Aorta (tissue), 5 donors: ENCODE measurements around the gene CERS5. TPM values are rescaled to one million over a fixed set of nuclear protein-coding genes. Genes with fewer than 3 reads are reported as not detected.

Source experiments
- ATAC-seq: fragments of 200-7000 bp; cut with Tn5 transposase; one replicate; pipeline ENCODE4 v1.9.1; 2022; ENCODE audit warnings: moderate library complexity; ENCODE audit not compliant: low FRiP score
- DNase-seq, 2 donors: peaks; one replicate each; pipeline ENCODE4 v3.0.0-alpha.2; 2020
- H3K27ac ChIP-seq, 2 donors: one replicate each; pipeline ENCODE4 v1.5.1; 2013; ENCODE audit warnings: low read length in 2 of 2, mild to moderate bottlenecking in 2 of 2, moderate library complexity in 2 of 2, control low read depth in 1 of 2, inconsistent platforms in 1 of 2, low read depth in 1 of 2
- H3K27me3 ChIP-seq, 2 donors: one replicate each; pipeline ENCODE4 v1.6.1; 2013; ENCODE audit warnings: control low read depth in 1 of 2, low read length in 1 of 2, mild to moderate bottlenecking in 1 of 2, moderate library complexity in 1 of 2; ENCODE audit not compliant: insufficient read depth in 2 of 2, control insufficient read depth in 1 of 2
- H3K36me3 ChIP-seq, 2 donors: one replicate each; pipeline ENCODE4 v1.6.1; 2013; ENCODE audit warnings: control low read depth in 1 of 2, low read length in 1 of 2, mild to moderate bottlenecking in 1 of 2; ENCODE audit not compliant: insufficient read depth in 2 of 2, control insufficient read depth in 1 of 2
- H3K4me1 ChIP-seq, 2 donors: one replicate each; pipeline ENCODE4 v1.6.1; 2013; ENCODE audit warnings: low read length in 2 of 2, control low read depth in 1 of 2, mild to moderate bottlenecking in 1 of 2, moderate library complexity in 1 of 2; ENCODE audit not compliant: insufficient read depth in 2 of 2, control insufficient read depth in 1 of 2
- H3K4me3 ChIP-seq, 2 donors: one replicate each; pipeline ENCODE4 v1.5.1; 2013; ENCODE audit warnings: low read length in 2 of 2, control low read depth in 1 of 2, mild to moderate bottlenecking in 1 of 2
- H3K9me3 ChIP-seq: one replicate; pipeline ENCODE4 v1.6.1; 2013; ENCODE audit warnings: mild to moderate bottlenecking, low read length; ENCODE audit not compliant: control insufficient read depth
- WGBS, 2 donors: extraction: QIAGEN DNeasy Blood & Tissue Kit; methylation state at CpG; one replicate each; pipeline ENCODE4 v1.1.7; 2013; 5-methylcytosine and 5-hydroxymethylcytosine counted together
- intact Hi-C, 2 donors: fragments of 100-400 bp; cut with DNase I; formaldehyde crosslinking; loops; one replicate each; pipeline versions ENCODE4 v1.14.2 to v1.15.0; 2022
- polyA plus RNA-seq, 2 donors: library from polyadenylated mRNA; stranded (reverse); fragments of 200-250 nt; gene quantifications; one replicate each; pipeline ENCODE4 v1.2.3, GENCODE V29; 2013
- total RNA-seq, 2 donors: library from RNA; stranded (reverse); fragmentation: NEBNext Ultra II Directional; extraction: Animal tissue kit (Norgen Biotek cat#: 25700); gene quantifications; one replicate each; pipeline ENCODE4 v1.2.1, GENCODE V29; 2021
- donor health status: healthy with polysubstance abuse.
- donor health status: Bipolar disorder and iron deficiency.
- donor health status: DM: no; HTN: no; CAD: no.
- donor health status: DM: no; HTN: no; CAD: no.
- donor health status: DM: yes; HTN: yes; CAD: no.

Gene CERS5
- total and polyA plus RNA-seq, 4 donors = 27.3 to 115 (median 64.7) TPM

DNA sequence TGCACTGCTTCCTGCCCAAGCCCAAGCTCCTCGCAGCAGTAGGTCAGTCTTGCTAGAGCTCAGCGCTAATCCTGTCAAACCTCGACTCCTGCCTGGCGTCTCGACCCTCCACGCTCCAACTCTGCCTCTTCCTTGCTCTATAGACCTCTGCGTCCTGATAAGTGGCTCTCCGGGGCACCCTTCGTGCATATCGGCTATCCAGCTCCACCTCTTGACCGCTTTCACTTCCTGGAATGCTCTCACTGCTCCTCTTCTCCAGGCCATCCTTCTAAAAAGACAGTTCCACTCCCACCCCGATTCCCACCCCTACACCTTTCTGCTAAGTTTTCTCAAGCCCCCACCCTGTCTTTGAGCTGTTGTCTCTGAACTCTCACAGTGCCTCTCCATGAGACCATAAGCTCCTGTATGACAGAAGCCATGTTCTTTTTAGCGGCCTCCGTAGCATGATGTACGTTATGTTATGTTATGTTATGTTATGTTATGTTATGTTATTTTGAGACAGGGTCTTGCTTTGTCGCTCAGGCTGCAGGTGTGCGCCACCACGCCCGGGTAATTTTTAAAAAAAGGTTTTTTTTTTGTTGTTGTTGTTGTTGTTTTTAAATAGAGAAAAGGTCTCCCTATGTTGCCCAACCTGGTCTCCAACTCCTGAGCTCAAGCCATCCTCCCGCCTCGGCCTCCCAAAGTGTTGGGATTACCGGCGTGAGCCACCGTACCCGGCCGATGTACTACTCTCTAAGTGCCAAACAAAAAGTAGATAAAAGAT lies 54.5 kb downstream of the CERS5 start:
- Histone ChIP-seq H3K27me3 (no peaks in the 10 kb centered on the region), H3K36me3 (no peaks in the 10 kb centered on the region), H3K27ac (peak overlapping the region; percentile 87 to 94), H3K4me3 (peak overlapping the region; percentile 45 to 68), H3K9me3 (no peaks in the 10 kb centered on the region), H3K4me1 (peaks cover 2% of the 10 kb centered on the region in 2 donors)
- ATAC-seq (peak; percentile 1), DNase-seq (no peak)
- 16 to 23% methylated on average over 26 of the region's 26 CpGs for WGBS, 2 donors
- intact Hi-C loops = loop anchor here in 1 of 2 donors (1.0 kb wide), 1 partner anchor 54 kb away; no protein-coding TSS in a partner anchor

DNA sequence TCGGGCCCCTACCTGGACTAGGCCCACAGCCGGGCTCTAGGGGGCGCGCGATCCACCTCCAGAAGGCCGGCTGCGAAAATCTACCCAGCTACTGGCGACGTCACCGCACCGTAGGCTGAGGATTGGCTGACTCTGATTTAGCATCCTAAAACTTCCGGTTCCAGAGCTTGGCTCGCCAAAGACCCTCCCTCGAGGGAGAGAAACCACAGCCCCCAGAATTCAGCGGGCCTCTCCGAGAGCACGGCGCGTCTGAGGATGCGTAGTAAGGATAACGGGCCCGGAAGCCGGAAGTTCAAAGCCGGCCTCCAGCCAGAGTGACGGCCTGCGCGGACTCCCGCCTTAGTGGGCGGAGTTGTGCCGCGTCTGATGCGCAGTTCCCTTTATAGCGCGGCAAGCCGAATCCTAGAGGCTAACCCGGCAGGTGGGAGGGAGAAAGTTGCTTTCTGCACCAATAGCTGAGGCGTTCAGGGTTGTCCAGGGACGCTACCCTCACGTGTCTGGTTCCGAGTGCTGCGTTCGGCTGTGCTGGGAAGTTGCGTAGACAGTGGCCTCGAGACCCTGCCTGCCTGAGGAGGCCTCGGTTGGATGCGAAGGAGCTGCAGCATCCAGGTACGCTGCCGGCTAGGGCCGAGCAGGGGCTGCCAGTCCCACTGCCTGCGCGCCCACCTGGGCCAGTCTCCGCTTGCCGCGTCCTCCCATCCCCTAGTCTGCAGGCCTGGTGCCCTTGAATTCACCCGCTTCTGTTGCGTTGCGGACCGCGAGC lies 55.3 kb downstream of the CERS5 start, which contains the start of gene COX14:
Gene COX14 (plus strand): TSS at position 544 of the 763 bp plus-strand sequence. CDS start 7,808 bp downstream, outside the sequence.
- intact Hi-C loops = loop anchor here (1.0 to 2.0 kb wide), 3 partner anchors 23 to 55 kb away; partner anchors contain the start of gene CERS5 (in 1 of the 2)
- ATAC-seq = peak; percentile 96
- DNase-seq = peak; percentile 99
- Histone ChIP-seq H3K27ac (peak within 1 kb of the TSS; percentile 87 to 94), H3K36me3 (no peaks in the 10 kb centered on the region), H3K9me3 (no peaks in the 10 kb centered on the region), H3K27me3 (no peaks in the 10 kb centered on the region), H3K4me3 (peak within 1 kb of the TSS; percentile 45 to 68), H3K4me1 (peaks cover 0 to 2% of the 10 kb centered on the region in 2 donors)
- WGBS, 2 donors = 0% methylated on average over 59 of the region's 59 CpGs

DNA sequence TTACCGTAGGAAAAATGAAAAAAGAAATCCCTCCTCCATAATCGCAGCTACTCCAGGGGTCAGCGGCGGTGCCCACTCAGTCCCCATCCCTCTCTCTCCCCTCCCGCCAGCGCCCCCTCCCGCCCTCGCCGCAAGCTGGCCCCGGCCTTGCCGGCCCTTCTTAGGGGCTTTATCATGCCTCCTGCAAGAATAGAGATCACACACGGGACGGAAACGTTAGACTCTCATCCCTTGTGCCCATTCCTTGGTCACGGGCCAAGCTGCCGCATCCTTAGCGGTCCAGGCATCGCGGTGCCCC lies 55.8 kb downstream of the CERS5 start:
- H3K27me3 ChIP-seq = no peaks in the 10 kb centered on the region
- peaks cover 0 to 2% of the 10 kb centered on the region in 2 donors for H3K4me1 ChIP-seq
- ATAC-seq (peak; percentile 3), DNase-seq (no peak)
- H3K36me3 ChIP-seq = no peaks in the 10 kb centered on the region
- intact Hi-C loops = loop anchor here (1.0 to 2.0 kb wide), 2 partner anchors 23 to 56 kb away; partner anchors contain the start of gene CERS5 (in 1 of the 2)
- H3K4me3 ChIP-seq = no peak overlapping the region
- H3K9me3 ChIP-seq = no peaks in the 10 kb centered on the region
- H3K27ac ChIP-seq = peak overlapping the region; percentile 62 to 90
- WGBS, 2 donors = 4 to 7% methylated on average over 19 of the region's 19 CpGs

DNA sequence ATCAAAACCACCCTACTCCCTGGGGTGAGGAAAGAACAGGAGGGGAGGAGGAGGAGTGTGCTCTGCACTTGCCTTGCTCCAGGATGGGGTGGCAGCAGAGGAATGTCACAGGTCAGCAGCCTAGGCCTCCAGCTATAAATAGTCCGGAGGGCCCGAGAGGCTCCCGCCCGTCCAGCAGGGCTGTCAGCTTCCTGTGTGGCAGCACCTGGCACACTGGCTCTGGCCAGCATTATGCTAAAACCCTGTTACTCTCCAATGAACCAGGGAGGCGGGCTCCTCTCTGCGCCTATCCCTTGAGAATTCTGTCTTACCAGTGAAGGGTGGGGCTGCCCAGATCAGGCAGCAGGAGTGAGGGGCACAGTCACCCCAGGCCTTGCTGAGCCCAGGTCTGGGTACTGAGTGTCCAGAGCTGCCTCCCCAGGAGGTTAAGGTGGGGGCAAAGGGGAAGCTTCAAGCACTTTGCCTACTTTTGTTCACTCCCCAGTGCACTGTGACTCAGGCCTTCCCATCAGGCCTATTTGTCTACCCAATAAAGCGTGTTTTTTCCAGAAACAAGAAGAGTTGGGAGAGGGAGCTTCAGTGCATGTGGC lies 56.3 kb downstream of the CERS5 start:
- no peaks in the 10 kb centered on the region for H3K36me3 ChIP-seq
- peak; percentile 84 to 86 for DNase-seq
- intact Hi-C loops = loop anchor here (1.0 to 2.0 kb wide), 2 partner anchors 22 to 56 kb away; partner anchors contain the start of gene CERS5 (in 1 of the 2)

DNA sequence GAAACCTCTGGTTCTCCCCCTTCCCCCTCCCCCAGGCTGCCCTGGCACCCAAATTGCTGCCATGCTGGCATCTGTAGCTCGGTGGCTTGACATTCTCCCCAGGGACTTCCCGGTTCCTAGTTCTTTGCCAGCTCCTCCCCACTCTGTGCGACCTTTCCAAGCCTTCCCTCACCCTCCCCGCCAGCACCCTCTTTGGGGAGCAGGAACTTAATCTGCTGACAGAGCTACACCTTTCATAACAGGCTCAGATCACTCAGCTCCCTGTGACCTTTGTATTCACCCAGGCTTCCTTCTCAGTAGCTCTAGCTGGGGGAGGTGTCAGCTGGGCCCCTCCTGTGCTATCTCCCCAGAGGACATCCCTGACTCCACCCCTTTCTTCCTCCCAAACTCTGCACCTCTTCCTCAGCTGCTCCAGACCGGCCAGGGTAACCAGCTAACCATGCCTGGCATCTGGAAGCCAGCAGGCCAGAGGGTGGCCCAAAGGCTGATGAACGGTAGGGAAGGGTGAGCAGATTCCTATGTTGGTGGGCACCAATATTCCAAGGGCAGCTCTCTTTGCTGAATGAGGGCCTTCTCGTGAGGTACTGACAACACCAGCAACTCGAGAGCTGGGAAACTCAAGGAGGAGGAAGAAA lies 56.9 kb downstream of the CERS5 start:
- 2 to 6% methylated on average over 8 of the region's 8 CpGs for WGBS, 2 donors
- peak overlapping the region; percentile 62 to 90 for H3K27ac ChIP-seq
- no peak for ATAC-seq
- DNase-seq = peak; percentile 78 to 83
- H3K4me1 ChIP-seq = peaks cover 0 to 2% of the 10 kb centered on the region in 2 donors
- no peaks in the 10 kb centered on the region for H3K36me3 ChIP-seq
- no peaks in the 10 kb centered on the region for H3K9me3 ChIP-seq
- no peaks in the 10 kb centered on the region for H3K27me3 ChIP-seq
- H3K4me3 ChIP-seq = no peak overlapping the region
- intact Hi-C loops = loop anchor here in 1 of 2 donors (2.0 kb wide), 1 partner anchor 21 kb away; no protein-coding TSS in a partner anchor

More for the DNA sequence above, 56.3 kb downstream of the CERS5 start:
- Histone ChIP-seq H3K27ac (peak overlapping the region; percentile 62 to 90), H3K4me3 (no peak overlapping the region), H3K9me3 (no peaks in the 10 kb centered on the region), H3K4me1 (peaks cover 0 to 2% of the 10 kb centered on the region in 2 donors), H3K27me3 (no peaks in the 10 kb centered on the region)
- 5 to 6% methylated on average over 7 of the region's 7 CpGs for WGBS, 2 donors
- ATAC-seq = peak; percentile 8

DNA sequence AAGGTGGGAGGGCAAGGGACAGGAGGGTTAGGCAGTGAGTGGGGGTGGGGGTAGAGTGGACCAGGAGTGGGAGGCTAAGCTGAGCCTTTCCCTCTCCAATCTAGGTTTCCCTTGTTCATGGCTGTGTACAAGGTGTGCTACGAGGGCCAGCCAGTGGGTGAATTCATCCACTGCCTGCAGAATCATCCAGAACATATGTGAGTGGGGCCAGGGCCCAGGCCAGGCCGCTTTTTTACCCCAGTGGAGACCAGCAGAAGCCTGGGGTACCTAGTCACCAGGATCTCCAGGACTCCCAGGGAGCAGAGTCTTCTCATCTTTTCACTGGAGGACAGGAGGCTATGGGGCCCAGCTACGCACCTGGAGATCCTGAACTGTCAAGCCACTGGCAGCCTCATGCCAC lies 57.9 kb downstream of the CERS5 start:
- WGBS, 2 donors = 83 to 94% methylated on average over 3 of the region's 3 CpGs
- DNase-seq = no peak
- H3K27me3 ChIP-seq = no peaks in the 10 kb centered on the region
- H3K4me3 ChIP-seq = no peak overlapping the region
- no peaks in the 10 kb centered on the region for H3K9me3 ChIP-seq
- intact Hi-C loops = no loop called here
- peak overlapping the region in 1 of 2 donors; percentile 90 for H3K27ac ChIP-seq
- H3K36me3 ChIP-seq = no peaks in the 10 kb centered on the region
- peaks cover 0 to 2% of the 10 kb centered on the region in 2 donors for H3K4me1 ChIP-seq
- ATAC-seq = no peak

DNA sequence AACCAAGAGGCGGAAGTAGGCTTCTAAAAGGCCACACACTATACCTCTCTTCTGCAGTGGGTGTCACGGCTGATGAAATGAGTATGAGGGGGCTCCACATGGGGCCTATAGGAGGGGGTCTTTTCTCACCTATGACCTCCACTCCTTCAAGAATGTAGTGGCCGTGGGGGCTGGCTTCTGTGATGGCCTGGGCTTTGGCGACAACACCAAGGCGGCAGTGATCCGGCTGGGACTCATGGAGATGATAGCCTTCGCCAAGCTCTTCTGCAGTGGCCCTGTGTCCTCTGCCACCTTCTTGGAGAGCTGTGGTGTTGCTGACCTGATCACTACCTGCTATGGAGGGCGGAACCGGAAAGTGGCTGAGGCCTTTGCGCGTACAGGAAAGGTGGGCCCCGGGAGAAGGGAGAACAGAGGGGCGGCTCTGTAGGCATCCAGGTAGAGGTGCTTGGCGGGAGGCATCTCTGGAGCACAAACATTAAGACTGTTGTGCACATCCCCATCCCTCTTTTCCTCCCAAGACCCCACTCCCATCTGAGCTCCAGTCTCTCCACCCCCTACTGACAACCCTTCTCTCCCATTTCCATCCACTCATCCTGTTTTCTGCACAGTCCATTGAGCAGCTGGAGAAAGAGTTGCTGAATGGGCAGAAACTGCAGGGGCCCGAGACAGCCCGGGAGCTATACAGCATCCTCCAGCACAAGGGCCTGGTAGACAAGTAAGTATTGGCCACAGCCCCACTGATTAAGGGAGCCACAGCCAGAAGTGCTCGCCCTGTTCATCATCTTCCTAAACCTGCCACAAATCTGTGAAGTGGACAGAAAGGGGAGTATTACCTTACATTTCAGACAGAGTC lies 59.5 kb downstream of the CERS5 start:
- ATAC-seq (no peak), DNase-seq (no peak)
- Histone ChIP-seq H3K9me3 (no peaks in the 10 kb centered on the region), H3K4me3 (no peak overlapping the region), H3K36me3 (no peaks in the 10 kb centered on the region), H3K27me3 (no peaks in the 10 kb centered on the region), H3K27ac (no peak overlapping the region), H3K4me1 (no peaks in the 10 kb centered on the region)
- 97% methylated on average over 17 of the region's 17 CpGs for whole genome bisulfite sequencing, 2 donors
- intact Hi-C loops = no loop called here
